Ascending aorta (tissue), 2 donors: ENCODE measurements around the gene IL22. TPM values are rescaled to one million over a fixed set of nuclear protein-coding genes. Genes with fewer than 3 reads are reported as not detected.
A peak's percentile ranks its signal among the peaks of the same experiment; 100 is the strongest.

Experiments used
- DNase-seq, 2 donors: peaks; one replicate each; pipeline ENCODE4 v3.0.0-alpha.2; 2019; ENCODE audit warnings: low spot score in 2 of 2
- H3K27ac ChIP-seq, 2 donors: fragments of 200-600 bp; sonication (generic); one replicate each; pipeline ENCODE4 v1.5.1; 2016 to 2017; ENCODE audit warnings: mild to moderate bottlenecking in 1 of 2
- H3K27me3 ChIP-seq: fragments of 200-600 bp; sonication (generic); one replicate; pipeline ENCODE4 v1.5.1; 2017
- H3K36me3 ChIP-seq, 2 donors: fragments of 200-600 bp; sonication (generic); one replicate each; pipeline ENCODE4 v1.5.1; 2016
- H3K4me1 ChIP-seq, 2 donors: fragments of 200-600 bp; sonication (generic); one replicate each; pipeline ENCODE4 v1.5.1; 2016 to 2017; ENCODE audit warnings: mild to moderate bottlenecking in 1 of 2
- H3K4me3 ChIP-seq, 2 donors: fragments of 200-600 bp; sonication (generic); one replicate each; pipeline ENCODE4 v1.5.1; 2016 to 2017; ENCODE audit warnings: mild to moderate bottlenecking in 1 of 2
- H3K9me3 ChIP-seq, 2 donors: fragments of 200-600 bp; sonication (generic); one replicate each; pipeline ENCODE4 v1.5.1; 2016
- CTCF ChIP-seq, 3 experiments: fragments of 200-600 bp in 2 of 3; fragments of 450-650 bp in 1 of 3; sonication (generic) in 2 of 3; IDR thresholded peaks; one replicate each; pipeline ENCODE4 v1.5.1; 2016 to 2019; ENCODE audit warnings: antibody characterized with exemption in 3 of 3, mild to moderate bottlenecking in 1 of 3, moderate library complexity in 1 of 3
- intact Hi-C: fragments of 100-400 bp; cut with DNase I; formaldehyde crosslinking; loops from one replicate; pipeline ENCODE4 v1.15.1; 2023
- total RNA-seq: library from RNA; depleted of rRNA; stranded (reverse); fragments of >200 nt; gene quantifications from one replicate; pipeline ENCODE4 v1.1.0, GENCODE V29; 2016

IL22 gene
- total RNA-seq, 1 donor from 2014 or later = not detected

DNA sequence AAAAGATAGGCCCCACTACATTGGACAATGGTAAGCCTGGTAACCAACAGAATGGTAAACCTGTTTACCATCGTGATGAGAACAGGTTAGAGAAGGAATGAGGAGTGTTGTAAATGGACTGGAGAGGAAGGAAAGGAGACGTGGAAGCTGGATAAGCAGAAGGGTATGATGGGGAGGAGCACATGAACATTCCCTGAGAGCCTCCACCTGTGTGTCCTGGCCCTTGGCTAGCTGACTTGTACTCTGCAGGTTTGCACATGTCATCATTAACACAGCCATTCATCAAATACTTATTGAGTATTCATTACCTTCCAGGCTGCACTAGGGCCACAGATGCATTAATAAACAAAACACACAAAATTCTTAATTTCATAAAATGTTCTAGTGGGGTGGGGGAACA is 23.4 kb downstream of the IL22 start:
- Histone ChIP-seq H3K4me3 (no peak overlapping the region), H3K9me3 (no peaks in the 10 kb centered on the region), H3K27me3 (no peaks in the 10 kb centered on the region), H3K27ac (no peak overlapping the region), H3K4me1 (no peaks in the 10 kb centered on the region), H3K36me3 (no peaks in the 10 kb centered on the region)
- TF ChIP-seq CTCF (IDR thresholded peaks at IDR 0.05) = no peak
- no peak for DNase-seq
- intact Hi-C loops = no loop called here

- H3K9me3 ChIP-seq = no peaks in the 10 kb centered on the region
- no peaks in the 10 kb centered on the region for H3K4me1 ChIP-seq
- H3K27ac ChIP-seq = no peak overlapping the region
- TF ChIP-seq CTCF (IDR thresholded peaks at IDR 0.05) = no peak
- no peaks in the 10 kb centered on the region for H3K36me3 ChIP-seq
- intact Hi-C loops = no loop called here
- no peaks in the 10 kb centered on the region for H3K27me3 ChIP-seq
- no peak for DNase-seq
- H3K4me3 ChIP-seq = no peak overlapping the region
Measured at GRCh38 chr12:68227356-68227755, 26.0 kb downstream of the IL22 start.

GRCh38 chr12:68225576-68226476 is 27.6 kb downstream of the IL22 start, which contains the start of gene IL26:
Gene IL26, minus strand, starts transcription at chr12:68225810. Its CDS starts 54 bp downstream, at chr12:68225756.
- Histone ChIP-seq H3K27me3 (no peaks in the 10 kb centered on the region), H3K27ac (no peak within 1 kb of the TSS), H3K36me3 (no peaks in the 10 kb centered on the region), H3K4me1 (no peaks in the 10 kb centered on the region), H3K4me3 (no peak within 1 kb of the TSS), H3K9me3 (no peaks in the 10 kb centered on the region)
- intact Hi-C loops = no loop called here
- TF ChIP-seq CTCF (IDR thresholded peaks at IDR 0.05) = no peak
- DNase-seq = no peak

DNA sequence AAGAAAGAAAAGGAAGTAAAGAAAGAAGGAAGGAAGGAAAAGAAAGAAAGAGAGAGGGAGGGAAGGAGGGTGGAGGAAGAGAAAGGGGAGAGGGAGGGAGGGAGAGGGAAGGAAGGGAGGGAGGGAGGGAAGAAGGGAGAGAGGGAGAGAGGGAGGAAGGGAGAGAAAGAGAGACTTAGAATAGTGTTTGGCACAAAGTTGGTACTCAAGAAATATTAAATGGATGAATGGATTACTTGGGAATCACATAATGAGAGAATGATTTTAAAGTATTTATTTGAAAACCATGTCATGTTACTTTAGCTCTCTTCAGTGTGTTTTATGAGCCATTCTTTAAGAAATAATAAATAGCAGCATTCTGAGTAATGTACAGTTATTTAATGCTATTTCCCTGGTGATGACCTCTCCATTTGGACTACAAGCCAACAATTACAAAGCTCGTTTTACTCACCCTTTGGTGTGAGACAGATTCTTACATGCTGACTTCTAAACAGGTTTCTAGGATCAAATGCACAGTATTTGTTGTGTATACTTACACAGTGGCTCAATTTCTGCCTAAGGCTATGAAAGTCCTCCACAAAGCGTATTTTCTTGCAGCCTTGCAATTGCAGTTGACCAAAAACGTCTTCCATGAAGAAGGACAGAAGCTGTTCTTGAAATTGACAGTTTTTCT is 28.7 kb downstream of the IL22 start:
- H3K4me1 ChIP-seq = no peaks in the 10 kb centered on the region
- intact Hi-C loops = no loop called here
- no peaks in the 10 kb centered on the region for H3K9me3 ChIP-seq
- no peak for DNase-seq
- no peak overlapping the region for H3K4me3 ChIP-seq
- no peaks in the 10 kb centered on the region for H3K27me3 ChIP-seq
- H3K27ac ChIP-seq = no peak overlapping the region
- TF ChIP-seq CTCF (IDR thresholded peaks at IDR 0.05) = no peak
- no peaks in the 10 kb centered on the region for H3K36me3 ChIP-seq

DNA sequence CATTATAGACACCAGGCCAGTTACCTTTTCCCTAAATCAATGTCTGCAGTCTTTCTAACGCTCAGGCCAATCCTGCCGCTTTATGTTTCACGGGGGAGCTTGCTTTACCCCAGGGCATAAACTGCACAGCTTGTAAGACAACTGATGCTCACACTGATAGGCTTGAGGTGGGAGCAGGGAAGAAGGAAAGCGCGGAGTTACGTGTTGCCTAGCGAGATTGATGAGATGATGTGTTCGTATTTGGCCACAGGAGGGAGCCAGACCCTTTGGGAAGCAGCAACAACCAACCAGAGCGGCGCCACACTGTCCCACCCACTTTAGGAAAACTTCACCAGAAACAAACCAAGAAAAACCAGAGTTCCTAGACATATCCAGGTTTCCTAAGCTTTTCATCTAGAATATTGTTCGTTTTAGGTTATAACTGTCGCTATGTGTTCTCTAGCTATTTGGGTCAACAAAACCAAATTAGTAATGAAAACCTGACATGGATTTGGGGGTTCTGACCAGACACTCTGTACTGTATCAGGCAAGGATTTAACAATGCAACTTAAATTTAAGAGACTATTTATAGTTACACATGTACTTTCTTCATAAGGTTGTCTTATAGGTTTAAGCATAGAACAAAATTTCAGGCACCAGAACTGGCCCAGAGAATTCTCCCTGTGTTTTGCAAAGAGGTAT is 30.2 kb downstream of the IL22 start:
- TF ChIP-seq CTCF (IDR thresholded peaks at IDR 0.05) = peak; percentile 74 to 94 (median 78)
- intact Hi-C loops = loop anchor here (1.0 kb wide), 1 partner anchor 94 kb away; no protein-coding TSS in a partner anchor
- peak in 1 of 2 donors; percentile 90 for DNase-seq
- Histone ChIP-seq H3K9me3 (no peaks in the 10 kb centered on the region), H3K4me1 (no peaks in the 10 kb centered on the region), H3K27ac (no peak overlapping the region), H3K27me3 (no peaks in the 10 kb centered on the region), H3K4me3 (peak overlapping the region in 1 of 2 donors; percentile 20), H3K36me3 (no peaks in the 10 kb centered on the region)
